ENCODE results near the gene SCT.

Gene SCT

DNA sequence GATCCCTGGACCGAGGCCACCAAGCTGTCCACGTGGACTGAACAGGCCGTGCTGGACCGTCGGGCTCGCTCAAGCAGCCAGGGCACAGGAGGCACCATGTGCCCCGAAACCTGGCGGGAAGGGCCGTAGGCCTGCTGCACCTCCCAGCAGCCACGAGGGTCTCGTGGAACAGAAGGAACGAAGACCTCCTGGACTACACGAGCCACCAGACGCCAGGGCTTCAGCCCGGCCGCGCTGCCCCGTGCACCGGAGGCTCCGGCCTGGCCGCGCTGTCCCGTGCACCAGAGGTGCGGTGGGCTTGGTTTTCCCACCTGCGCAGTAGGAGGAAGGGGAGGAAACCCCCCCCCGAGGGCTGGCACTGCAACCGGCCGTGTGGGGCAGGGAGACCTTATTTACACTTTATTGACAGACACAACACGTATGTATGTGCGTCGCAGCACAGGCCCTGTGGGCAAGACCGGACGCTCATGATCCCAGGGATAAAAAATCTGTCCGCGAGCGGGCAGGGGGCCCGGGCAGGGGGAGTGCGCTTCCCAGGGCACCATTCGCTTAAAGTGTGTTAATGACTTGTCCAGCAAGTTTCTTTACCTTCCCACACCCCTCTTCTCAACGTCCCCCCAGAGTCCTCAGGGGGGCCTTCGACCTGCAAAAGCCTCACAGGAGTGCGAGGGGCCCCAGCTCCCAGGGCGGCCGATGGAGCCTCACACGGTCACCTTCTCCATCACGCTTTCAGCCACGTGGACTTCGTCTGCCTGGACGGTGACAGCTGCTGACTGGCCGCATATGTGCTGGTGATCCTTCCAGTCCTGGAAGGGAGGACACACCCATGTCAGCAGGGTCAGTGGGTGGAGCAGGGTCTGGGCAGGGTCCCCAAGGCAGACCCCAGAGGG, 17.1 kb upstream of the SCT start:
- DNase-seq (ENCODE audit: low read depth in 3 of 3, low spot score in 1 of 3), result no peak

DNA sequence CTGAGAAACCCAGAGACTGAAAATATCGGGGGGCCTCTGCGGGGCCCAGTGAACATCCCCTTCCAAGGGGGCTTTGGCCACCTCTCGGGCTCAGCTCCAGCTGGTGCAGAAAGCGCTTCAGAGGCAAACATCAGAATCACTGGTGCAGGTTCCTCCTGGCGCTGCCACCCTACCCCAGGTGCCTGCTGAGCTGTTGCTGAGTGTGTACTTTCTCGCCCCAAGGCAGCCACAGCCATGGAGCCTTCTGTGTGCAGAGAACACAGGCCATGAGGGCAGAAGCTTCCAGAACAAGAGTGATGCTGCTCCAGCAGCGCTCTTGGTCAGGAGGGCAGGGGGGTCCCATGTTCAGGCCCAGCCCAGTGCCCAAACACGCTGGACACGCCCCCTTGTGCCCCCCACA, 16.4 kb upstream of the SCT start:
- no peak for DNase-seq (ENCODE audit: low read depth in 3 of 3, low spot score in 1 of 3)

DNA sequence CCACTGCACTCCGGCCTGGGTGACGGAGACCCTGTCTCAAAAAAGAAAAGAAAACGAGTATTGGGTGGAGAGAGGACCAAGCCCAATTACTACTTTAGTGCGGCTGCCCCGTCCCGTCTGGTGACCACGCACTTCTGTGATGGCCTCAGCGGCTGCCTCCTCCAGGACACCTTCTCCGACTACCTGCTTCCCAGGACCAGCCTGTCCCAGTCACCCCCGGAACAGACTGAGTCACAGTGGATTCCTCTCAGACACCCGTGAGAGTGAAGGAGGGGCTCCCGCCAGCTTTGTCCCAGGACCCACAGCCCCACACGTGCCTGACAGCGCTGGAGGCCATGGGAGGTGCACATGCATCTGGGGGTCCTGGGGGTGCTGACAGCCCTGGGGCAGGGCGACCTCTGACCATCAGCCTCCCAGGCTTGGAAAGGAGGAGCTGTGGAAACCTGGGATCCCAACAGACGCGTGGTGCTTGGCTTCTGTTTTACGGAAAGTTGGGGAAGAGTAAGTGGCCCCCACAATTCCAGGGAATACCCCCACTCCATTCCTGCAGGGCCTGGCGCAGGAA, 14.9 kb upstream of the SCT start:
- DNase-seq (ENCODE audit: low read depth in 3 of 3, low spot score in 1 of 3), result no peak

DNA sequence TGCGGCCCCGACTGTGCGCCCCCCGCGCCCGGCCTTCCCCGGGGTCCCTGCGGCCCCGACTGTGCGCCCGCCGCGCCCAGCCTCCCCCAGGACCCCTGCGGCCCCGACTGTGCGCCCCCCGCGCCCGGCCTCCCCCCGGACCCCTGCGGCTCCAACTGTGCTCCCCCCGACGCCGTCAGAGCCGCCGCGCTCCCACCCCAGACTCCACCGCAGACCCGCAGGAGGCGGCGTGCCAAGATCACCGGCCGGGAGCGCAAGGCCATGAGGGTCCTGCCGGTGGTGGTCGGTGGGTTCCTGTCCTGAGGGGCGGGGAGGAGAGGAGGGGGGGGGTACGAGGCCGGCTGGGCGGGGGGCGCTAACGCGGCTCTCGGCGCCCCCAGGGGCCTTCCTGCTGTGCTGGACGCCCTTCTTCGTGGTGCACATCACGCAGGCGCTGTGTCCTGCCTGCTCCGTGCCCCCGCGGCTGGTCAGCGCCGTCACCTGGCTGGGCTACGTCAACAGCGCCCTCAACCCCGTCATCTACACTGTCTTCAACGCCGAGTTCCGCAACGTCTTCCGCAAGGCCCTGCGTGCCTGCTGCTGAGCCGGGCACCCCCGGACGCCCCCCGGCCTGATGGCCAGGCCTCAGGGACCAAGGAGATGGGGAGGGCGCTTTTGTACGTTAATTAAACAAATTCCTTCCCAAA, 13.2 kb upstream of the SCT start:
- DNase-seq (ENCODE audit: low read depth in 3 of 3, low spot score in 1 of 3), result no peak

DNA sequence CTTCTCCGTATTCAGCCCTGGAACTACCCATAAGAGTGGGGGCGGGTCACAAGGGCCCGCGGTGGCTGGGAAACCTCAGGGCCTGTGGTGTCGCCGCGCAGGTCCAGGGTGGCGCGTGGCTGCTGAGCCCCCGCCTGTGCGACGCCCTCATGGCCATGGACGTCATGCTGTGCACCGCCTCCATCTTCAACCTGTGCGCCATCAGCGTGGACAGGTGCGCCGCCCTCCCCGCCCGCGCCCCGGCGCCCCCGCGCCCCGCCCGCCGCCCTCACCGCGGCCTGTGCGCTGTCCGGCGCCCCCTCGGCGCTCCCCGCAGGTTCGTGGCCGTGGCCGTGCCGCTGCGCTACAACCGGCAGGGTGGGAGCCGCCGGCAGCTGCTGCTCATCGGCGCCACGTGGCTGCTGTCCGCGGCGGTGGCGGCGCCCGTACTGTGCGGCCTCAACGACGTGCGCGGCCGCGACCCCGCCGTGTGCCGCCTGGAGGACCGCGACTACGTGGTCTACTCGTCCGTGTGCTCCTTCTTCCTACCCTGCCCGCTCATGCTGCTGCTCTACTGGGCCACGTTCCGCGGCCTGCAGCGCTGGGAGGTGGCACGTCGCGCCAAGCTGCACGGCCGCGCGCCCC, 12.5 kb upstream of the SCT start:
- DNase-seq (ENCODE audit: low read depth in 3 of 3, low spot score in 1 of 3), result no peak

DNA sequence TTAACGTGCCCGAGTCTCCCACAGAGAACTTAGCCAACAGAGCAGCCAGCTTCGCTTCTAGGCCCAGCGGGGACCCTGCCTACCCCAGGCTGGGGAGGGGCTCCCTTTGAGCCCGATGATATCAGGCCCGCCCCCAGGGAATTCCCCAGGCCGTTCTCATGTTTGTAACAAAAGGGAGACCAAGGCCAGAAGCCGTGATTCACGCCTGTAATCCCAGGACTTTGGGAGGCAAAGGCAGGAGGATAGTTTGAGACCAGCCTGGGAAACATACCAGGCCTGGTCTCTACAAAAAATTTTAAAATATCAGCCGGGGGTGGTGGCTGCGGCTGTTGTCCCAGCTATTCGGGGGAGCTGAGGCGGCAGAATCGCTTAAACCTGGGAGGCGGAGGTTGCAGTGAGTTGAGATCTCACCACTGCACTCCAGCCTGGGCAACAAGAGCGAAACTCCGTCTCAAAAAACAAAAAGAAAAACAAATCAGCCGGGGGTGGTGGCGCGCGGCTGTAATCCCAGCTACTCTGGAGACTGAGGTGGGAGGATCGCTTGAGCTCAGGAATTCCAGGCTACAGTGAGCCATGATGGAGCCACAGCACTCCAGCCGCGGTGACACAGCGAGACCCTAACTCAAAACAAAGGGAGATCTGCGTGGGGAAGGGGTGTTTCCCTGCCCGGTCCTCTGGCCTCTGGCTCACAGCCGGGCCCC, 11.8 kb upstream of the SCT start:
- no peak for DNase-seq (ENCODE audit: low read depth in 3 of 3, low spot score in 1 of 3)

DNA sequence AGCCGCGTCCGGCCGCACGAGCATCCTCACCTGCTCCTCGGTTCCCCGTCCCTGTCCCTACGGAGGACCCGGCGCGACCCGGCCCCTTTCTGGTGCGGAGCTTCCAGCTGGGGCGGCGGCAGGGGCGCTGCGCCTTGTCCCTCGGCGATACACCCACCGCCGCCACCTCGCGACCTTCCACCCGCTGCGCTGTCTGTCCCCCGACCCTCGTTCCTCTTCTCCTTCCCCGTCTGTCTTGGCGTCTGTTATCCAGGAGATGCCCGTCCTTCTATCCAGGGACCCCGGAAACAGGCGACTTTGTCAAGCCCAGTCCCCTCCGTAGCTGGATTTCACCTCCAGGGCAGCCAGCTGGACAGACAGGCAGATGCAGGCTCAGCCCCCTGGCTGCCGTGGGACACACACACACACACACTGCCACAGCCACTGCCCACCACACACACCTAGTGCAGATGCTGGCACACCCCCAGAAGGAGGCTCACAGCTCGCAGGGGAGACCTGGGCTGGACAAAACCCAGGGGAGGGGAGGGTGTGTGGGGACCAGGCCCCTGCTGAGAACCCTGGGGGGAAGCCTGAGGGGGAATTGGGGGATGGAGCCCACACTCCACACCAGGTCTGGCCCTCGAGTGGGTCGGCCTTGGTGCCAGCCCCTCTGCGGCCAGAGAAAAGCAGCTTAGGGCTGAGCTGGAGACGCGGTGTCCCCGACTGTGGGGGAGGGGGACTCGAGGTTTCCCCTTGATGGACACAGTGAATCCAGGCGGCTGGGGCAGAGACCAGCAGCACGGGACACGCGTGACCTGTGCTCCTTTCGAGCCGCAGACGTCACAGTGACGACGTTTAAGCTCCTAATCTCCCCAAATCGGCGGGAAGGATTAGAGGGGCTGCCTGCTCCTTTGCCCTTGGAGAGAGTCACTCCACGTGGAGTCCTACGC, 10.9 kb upstream of the SCT start:
- no peak for DNase-seq (ENCODE audit: low read depth in 3 of 3, low spot score in 1 of 3)

DNA sequence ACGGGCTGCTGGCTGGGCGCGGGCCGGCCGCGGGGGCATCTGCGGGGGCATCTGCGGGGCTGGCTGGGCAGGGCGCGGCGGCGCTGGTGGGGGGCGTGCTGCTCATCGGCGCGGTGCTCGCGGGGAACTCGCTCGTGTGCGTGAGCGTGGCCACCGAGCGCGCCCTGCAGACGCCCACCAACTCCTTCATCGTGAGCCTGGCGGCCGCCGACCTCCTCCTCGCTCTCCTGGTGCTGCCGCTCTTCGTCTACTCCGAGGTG, 10.3 kb upstream of the SCT start:
- DNase-seq (ENCODE audit: low read depth in 3 of 3, low spot score in 1 of 3), result no peak

DNA sequence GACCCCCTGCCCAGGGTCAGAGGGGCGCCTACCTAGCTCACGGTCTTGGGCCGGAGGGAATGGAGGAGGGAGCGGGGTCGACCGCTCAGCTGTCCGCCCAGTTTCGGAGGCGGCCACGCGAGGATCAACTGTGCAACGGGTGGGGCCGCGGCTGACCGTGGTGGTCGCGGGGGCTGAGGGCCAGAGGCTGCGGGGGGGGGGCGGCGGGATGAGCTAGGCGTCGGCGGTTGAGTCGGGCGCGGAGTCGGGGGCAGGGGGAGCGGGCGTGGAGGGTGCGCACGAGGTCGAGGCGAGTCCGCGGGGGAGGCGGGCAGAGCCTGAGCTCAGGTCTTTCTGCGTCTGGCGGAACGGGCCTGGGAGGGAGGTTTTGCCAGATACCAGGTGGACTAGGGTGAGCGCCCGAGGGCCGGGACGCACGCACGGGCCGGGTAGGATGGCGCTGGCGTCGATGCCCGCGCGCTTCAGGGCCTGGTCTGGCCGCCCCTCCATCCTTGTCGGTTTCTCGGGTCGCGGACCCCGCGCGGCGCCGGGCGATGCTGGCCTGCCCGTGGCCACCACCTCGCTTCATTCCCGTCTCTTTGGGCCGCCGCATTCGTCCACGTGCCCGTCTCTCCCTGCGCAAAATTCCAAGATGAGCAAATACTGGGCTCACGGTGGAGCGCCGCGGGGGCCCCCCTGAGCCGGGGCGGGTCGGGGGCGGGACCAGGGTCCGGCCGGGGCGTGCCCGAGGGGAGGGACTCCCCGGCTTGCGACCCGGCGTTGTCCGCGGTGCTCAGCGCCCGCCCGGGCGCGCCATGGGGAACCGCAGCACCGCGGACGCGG, 9.7 kb upstream of the SCT start, which contains the start of gene DRD4:
Gene DRD4, plus strand, starts transcription at position 759 of the 822 bp plus-strand sequence. Its CDS starts 36 bp downstream, at position 795.
- DNase-seq (ENCODE audit: low read depth in 3 of 3, low spot score in 1 of 3), result no peak

DNA sequence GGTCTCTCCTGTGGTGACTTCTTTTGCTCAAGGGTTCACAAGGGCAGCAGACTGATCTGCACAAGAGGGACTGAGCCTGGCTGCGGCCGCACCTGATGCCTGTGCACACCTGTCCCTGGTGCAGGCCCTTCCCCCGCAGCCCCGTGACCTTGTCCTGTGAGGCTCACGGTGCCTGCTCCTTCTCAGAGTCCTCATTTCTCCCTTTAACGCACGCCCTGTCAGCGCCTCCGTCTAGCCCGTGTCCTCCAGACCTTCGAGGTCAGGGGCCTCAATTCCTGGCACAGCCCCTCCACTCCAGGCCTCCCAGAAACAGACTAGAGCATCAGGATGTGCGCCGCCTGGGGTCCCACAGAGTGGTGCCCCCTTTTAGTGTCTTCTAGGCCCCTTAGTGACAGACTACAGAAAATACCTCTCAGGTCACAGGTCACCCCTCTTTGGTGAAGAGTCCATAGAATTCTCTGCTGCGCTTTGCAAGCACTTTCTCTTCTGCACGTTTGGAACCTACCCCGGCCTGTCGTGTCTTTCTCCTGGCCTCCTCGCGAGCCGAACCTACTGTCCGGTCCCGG, 9.0 kb upstream of the SCT start:
- DNase-seq (ENCODE audit: low read depth in 3 of 3, low spot score in 1 of 3), result no peak

DNA sequence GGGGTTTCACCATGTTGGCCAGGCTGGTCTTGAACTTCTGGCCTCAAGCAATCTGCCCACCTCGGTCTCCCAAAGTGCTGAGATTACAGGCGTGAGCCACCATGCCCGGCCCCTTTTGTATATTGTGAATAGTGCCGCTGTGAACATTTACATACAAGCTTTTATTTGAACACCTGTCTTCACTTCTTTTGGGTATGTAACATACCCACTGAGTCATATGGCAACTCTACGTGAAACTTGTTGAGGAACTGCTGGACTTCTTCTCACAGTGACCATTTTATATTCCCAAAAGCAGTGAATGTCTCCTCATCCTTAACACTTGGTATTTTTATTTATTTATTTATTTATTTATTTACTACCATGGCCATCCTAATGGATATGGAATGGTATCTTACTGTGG, 3.9 kb upstream of the SCT start:
- DNase-seq (ENCODE audit: low read depth in 3 of 3, low spot score in 1 of 3), result no peak

DNA sequence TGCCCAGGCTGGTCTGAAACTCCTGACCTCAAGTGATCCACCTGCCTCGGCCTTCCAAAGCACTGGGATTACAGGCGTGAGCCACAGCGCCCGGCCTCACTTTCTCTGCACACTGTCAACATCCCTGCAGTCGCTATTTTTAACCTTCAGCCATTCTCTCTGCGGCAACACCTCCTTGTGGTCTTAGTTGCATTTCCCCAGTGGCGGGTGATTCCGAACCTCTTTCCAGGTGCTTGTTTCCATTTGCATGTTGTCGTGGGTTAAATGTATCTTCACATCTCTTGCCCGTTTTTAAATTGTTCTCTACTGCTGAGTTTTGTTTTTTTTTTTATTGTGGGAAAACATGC, 2.2 kb upstream of the SCT start:
- DNase-seq (ENCODE audit: low read depth in 3 of 3, low spot score in 1 of 3), result no peak

DNA sequence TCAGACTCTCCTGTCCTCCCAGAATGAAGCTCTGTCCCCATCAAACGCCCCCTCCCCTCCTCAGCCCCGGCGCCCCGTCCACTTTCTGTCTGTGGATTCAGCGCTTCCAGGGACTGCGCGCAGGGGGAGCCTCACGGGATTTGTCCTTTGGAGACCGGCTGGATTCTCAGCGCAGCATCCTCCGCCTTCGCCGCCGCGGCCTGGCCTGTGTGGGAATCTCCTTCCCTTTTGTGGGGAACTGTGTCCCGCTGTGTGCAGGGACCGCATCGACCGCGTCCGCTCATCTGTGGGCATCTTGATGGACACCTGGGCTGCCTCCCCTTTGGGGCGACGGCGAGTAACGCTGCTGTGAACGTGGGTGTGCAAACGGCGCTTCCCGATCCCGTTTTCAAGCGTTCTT, 1.1 kb upstream of the SCT start:
- DNase-seq (ENCODE audit: low read depth in 3 of 3, low spot score in 1 of 3), result no peak

DNA sequence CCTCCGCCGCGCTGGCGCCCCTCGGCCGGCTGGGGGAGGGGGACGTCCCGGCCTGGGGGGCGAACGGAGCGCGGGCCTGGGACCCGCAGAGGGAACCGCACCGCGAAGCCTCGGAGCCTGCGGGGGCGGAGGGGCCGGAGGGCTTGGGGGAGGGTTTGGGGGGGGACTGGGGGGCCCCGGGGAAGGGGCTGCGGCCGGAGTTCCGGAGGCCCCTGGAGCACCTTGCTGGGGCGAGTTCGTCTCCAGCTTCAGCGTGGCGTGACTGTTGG, 261 bp upstream of the SCT start:
- DNase-seq (ENCODE audit: low read depth in 3 of 3, low spot score in 1 of 3), result no peak

DNA sequence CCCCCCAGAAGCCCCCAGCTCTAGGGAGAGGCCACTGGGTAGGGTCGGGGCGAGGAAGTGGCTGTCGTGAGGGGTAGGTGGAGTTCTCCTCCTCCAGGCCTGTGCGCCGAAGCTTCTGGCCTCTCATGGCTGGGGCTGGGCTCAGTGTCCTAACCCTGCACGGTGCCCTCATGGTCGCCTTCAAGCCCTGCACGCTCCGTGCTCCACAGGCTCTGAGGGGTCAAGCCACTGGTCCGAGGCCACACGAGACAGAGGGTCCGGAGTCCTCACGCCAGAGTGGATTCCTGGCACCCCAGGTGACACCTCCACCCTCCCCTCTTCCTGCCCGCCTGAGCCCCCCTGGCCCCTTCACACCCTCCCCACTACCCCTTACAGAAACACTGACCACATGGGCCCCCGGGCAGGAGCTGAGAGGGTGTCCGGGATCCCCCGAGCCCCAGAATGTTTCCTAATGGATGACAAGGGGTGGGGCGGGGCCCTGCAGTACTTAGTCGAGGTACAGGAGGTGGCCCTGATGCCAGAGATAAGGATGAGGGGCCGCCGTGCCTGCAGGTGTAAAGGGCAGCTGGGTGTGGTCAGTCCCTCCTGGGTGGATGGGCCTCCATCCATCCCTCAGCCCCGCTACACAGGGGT, 1.2 kb downstream of the SCT start:
- DNase-seq (ENCODE audit: low read depth in 3 of 3, low spot score in 1 of 3), result no peak

DNA sequence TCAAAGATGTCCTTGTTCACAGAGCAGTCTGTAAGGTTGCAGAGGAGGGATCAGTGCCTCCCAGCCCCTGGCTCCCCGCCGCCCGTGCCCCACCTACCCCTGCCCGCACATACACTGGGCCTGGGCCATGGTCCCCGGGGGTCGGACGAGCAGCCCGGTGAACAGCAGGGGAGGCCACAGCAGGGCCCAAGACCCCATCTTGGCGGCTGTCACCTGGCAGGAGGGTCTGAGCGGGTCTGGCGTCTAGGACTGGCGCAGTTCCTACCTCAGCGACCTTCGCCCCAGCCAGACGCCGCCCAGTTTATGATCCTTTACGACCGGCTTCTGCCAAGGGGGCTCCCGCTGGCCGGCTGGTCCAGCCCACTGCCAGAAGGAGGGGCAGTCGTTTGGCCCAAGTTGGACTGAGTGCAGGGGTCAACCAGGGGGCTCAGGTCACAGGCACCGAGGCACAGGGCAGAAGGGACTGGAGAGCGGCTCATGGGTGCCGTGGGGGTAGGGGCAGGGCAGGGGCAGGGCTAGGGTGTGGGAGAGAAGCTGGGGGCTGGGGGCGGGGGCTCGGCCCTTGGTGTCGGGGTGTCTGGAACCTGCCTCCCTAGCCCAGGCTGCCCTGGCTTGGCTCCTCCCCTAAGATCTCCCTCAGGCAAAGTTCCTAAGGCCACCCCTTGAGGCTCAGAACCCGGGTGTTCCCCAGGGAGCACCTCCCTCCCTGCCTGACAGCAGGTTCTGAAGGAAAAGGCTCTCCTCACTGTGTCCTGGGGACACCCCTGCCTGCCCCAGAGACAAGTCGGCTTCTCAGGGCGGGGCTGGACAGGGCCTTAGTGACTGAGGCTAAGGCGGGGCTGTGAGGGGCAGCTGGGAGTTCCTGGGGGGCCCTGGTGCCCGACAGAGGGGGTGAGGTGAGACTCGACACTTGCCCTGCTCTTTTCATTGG, 2.0 kb downstream of the SCT start, which contains the start of gene CDHR5:
Gene CDHR5, minus strand, starts transcription at position 251 of the 931 bp plus-strand sequence. Its CDS starts 53 bp downstream, at position 198.
- DNase-seq (ENCODE audit: low read depth in 3 of 3, low spot score in 1 of 3), result no peak

DNA sequence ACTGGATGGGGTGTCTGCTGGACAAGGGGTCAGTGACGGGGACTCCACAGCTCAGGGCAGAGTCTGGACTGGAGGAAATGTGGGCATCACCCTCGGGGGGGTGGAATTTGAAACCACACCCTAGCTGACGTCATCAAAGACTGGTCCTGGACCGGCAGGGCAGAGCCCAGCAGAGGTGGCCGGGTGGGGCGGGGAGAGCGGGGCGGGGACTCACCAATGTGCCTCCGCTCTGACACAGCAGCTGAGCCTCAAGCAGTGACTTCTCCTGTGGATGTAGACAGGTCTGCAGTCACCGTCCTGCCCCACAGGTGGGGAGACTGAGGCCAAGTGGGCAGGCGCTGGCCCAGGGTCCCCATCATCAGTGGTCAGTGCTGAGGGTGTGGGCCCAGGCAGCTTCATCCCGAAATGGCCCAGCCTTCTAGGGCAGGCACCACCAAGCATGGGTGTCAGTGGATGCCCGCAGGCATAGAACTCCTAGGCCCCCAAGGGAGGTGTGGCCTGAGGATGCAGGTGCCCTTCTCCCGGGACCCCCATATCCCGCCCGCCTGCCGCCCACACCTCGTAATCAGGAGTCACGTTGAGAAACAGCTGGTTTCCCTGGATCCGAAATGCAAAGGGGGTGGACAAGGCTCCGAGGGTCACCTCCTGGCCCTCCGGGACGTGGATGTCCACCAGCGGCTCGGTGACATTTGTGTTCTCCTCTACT, 2.8 kb downstream of the SCT start:
- no peak for DNase-seq (ENCODE audit: low read depth in 3 of 3, low spot score in 1 of 3)

All from stimulated activated CD4-positive, alpha-beta T cell treated with anti-CD3 and anti-CD28 coated beads, TNF-alpha, amount 100 ng/mL, for 1 hour (primary cell).